ENCODE results near the gene CBX2. TPM values are rescaled to one million over a fixed set of nuclear protein-coding genes. Genes with fewer than 3 reads are reported as not detected.

CBX2 gene
- total RNA-seq, 2 experiments from 2014 or later: 2.5 to 3.1 TPM

GRCh38 chr17:79785900-79786810 is 8.2 kb downstream of the CBX2 start:
- DNase-seq: no peak
- H3K4me1 Mint-ChIP-seq (ENCODE audit: low read depth): peaks cover 2% of the 10 kb centered on the region
- H3K27me3 Mint-ChIP-seq: peaks cover 55% of the 10 kb centered on the region
- H3K27ac Mint-ChIP-seq: no peak overlapping the region
- no peaks in the 10 kb centered on the region for H3K9me3 Mint-ChIP-seq
- intact Hi-C loops (cut with micrococcal nuclease): no loop called here
- no peak overlapping the region for H3K4me3 Mint-ChIP-seq
- ChIA-PET CTCF (interaction anchor here (1.1 to 2.1 kb wide), 5 partner anchors 10 to 51 kb away, joined by 3 to 5 read pairs (median 3); no protein-coding TSS in a partner anchor), POLR2A (interaction anchor here (1.2 kb wide), 1 partner anchor 22 kb away, joined by 3 read pairs; no protein-coding TSS in a partner anchor)
- H3K36me3 Mint-ChIP-seq: no peaks in the 10 kb centered on the region

DNA sequence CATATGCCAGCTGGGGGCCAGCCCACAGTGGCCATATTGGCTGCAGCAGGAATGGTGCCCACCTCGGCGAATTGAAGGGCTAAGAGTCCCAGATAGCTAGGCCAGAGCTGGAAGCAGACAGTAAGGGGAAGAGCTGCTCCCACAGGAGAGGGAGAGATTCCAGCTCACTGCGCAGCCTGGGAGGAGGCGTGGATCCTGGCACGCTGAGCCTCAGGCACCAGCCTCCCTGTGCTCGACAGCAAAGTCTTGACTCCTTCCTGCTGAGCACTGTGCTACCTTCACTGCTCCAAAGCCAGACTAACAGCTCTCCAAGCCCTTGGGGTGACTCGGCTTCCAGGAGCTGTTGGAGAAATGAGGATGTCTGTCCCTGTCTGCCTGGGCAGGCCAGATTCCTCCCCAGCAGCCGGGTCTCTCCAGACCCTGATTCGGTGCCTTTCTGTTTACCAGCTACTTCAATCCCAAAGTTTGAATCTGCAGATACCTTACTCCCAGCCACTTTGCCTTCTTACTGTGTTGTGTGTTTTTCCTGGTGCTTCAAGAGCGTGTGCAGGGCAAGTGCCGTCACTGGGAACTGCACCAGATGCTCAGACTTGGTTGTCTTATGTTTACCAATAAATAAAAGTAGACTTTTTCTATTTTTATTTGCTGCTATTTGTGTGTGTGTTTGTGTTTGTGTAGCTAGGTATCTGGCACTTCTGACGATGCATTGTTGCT is 9.1 kb downstream of the CBX2 start:
- POLR2A ChIA-PET: interaction anchor here (1.2 kb wide), 1 partner anchor 21 kb away, joined by 3 read pairs; no protein-coding TSS in a partner anchor
- Mint-ChIP-seq H3K4me3 (no peak overlapping the region), H3K9me3 (no peaks in the 10 kb centered on the region), H3K4me1 (ENCODE audit: low read depth) (peaks cover 3% of the 10 kb centered on the region), H3K36me3 (no peaks in the 10 kb centered on the region), H3K27me3 (peaks cover 53% of the 10 kb centered on the region), H3K27ac (no peak overlapping the region)
- DNase-seq: no peak
- intact Hi-C loops (cut with micrococcal nuclease): no loop called here
- CTCF ChIA-PET: interaction anchor here (0.7 to 2.1 kb wide), 6 partner anchors 11 to 205 kb away, joined by 3 to 5 read pairs (median 3); no protein-coding TSS in a partner anchor

GRCh38 chr17:79788455-79788854 is 10.5 kb downstream of the CBX2 start:
- H3K27ac Mint-ChIP-seq: no peak overlapping the region
- H3K4me3 Mint-ChIP-seq: no peak overlapping the region
- CTCF ChIA-PET: interaction anchor here (0.8 to 2.2 kb wide), 12 partner anchors 10 to 219 kb away, joined by 3 to 12 read pairs (median 4); partner anchors contain the start of gene CBX4
- H3K36me3 Mint-ChIP-seq: no peaks in the 10 kb centered on the region
- peaks cover 47% of the 10 kb centered on the region for H3K27me3 Mint-ChIP-seq
- DNase-seq: no peak
- H3K9me3 Mint-ChIP-seq: no peaks in the 10 kb centered on the region
- POLR2A ChIA-PET: no interaction called here
- H3K4me1 Mint-ChIP-seq (ENCODE audit: low read depth): peaks cover 3% of the 10 kb centered on the region
- intact Hi-C loops (cut with micrococcal nuclease): no loop called here

DNA sequence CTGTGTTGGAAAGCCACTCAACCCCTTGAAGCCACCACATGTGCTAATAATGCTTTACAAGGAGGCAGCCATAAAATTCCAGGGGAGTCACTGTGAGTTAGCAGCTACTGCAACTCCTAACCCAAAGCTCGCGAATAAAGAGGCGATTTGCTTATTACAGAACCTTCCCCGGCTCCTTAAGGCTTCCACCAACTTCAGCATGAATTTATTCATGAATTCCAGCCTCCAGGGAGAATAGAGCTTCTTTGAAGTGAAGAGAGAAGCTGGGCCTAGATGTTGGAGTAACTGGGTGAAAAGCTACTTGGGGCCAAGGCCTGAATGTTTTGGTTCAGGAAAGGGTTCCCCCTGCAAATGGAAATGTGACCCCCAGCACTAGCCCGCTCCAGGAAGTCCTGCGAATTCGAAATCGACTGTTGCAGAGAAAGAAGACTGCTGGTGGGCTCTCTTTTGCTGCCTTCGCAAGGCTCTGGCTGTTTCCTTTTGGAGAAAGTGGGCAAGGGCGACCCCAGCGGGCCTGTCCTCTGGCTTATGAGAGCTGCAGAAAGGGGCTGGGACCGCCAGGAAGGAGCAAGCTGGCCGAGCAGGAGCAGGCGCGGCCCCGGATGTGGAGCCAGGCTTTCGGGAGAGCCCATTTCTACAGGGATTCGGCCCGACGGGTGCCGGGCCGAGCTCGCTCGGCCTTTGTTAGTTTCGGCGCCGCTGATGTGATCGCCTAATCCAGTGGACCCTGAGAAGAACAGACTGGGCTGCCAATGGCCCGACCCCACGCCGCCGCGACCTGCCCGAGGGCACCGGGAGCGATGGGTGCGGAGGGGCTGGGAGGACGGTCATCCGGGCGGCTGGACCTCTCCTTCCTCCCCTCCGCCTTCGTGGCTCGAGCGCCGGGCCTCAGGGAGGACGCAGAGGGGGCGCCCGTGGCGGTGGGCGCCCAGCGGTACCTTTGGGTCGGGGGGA is 11.3 kb downstream of the CBX2 start:
- no peak for DNase-seq
- POLR2A ChIA-PET: no interaction called here
- Mint-ChIP-seq H3K36me3 (no peaks in the 10 kb centered on the region), H3K27me3 (peaks cover 50% of the 10 kb centered on the region), H3K27ac (no peak overlapping the region), H3K9me3 (no peaks in the 10 kb centered on the region), H3K4me3 (no peak overlapping the region), H3K4me1 (ENCODE audit: low read depth) (peaks cover 3% of the 10 kb centered on the region)
- CTCF ChIA-PET: interaction anchor here (0.8 to 2.2 kb wide), 16 partner anchors 10 to 219 kb away, joined by 3 to 12 read pairs (median 4); partner anchors contain the start of gene CBX4
- intact Hi-C loops (cut with micrococcal nuclease): no loop called here

DNA sequence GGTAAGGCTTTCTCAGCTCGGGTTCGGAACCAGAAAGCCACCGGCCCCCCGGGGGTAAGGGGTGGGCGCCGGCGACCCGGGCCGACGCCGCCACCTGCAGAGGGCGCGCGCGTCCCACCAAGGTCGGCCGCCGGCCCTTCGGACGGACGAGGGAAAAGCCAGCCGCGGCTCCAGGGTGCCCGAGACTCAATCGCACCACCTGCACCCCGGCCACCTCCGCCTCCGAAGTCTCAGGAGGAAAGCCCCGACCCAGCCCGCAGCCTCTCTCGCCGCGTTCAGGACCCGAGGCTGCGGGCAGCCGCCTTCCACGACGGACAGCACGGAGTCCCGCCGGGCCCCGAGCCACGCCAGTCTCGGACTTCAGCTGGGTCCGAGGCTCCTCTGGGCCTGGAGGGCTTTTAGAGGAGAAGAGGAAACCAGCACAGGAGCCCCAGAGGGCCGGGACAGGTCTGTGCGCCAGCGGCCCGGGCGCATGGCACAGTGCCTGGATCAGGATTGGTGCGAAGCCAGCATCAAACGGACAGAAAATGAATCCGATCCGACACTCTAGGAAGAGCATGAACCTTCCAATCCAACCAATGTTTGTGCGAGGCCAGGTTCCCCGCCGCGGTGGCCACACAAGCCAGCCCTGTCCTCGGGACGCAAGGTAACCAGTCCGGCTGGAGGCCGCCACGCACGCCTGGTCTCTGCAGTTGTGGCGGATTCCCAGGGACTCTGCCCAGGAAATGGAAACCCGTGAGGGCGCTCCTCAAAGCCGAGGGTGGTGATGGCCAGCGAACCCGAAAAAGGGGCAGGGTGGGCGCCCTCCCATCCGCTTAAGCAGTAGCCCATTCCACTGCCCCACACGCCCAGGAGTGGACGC is 12.2 kb downstream of the CBX2 start:
- Mint-ChIP-seq H3K27ac (no peak overlapping the region), H3K36me3 (no peaks in the 10 kb centered on the region), H3K4me1 (ENCODE audit: low read depth) (peaks cover 3% of the 10 kb centered on the region), H3K27me3 (peaks cover 49% of the 10 kb centered on the region), H3K9me3 (no peaks in the 10 kb centered on the region), H3K4me3 (no peak overlapping the region)
- ChIA-PET CTCF (interaction anchor here (0.9 to 2.2 kb wide), 16 partner anchors 9 to 218 kb away, joined by 3 to 12 read pairs (median 4); partner anchors contain the start of gene CBX4), POLR2A (no interaction called here)
- intact Hi-C loops (cut with micrococcal nuclease): no loop called here
- DNase-seq: peak; percentile 41

- Mint-ChIP-seq H3K9me3 (no peaks in the 10 kb centered on the region), H3K27me3 (peaks cover 45% of the 10 kb centered on the region), H3K36me3 (no peaks in the 10 kb centered on the region), H3K27ac (no peak overlapping the region), H3K4me1 (ENCODE audit: low read depth) (peaks cover 6% of the 10 kb centered on the region), H3K4me3 (no peak overlapping the region)
- intact Hi-C loops (cut with micrococcal nuclease): no loop called here
- ChIA-PET POLR2A (interaction anchor here (0.6 kb wide), 1 partner anchor 49 kb away, joined by 3 read pairs; no protein-coding TSS in a partner anchor), CTCF (interaction anchor here (1.0 to 2.2 kb wide), 6 partner anchors 13 to 207 kb away, joined by 3 to 12 read pairs (median 4); partner anchors contain the start of genes CBX2 and CBX4)
- peak; percentile 23 for DNase-seq
These were observed 13.1 kb downstream of the CBX2 start for GRCh38 chr17:79790805-79791734.

- intact Hi-C loops (cut with micrococcal nuclease): no loop called here
- ChIA-PET POLR2A (no interaction called here), CTCF (interaction anchor here (0.8 to 2.7 kb wide), 4 partner anchors 13 to 47 kb away, joined by 3 to 9 read pairs (median 6); partner anchors contain the start of genes CBX2 and CBX4)
- no peak overlapping the region for H3K4me3 Mint-ChIP-seq
- DNase-seq: no peak
- no peak overlapping the region for H3K27ac Mint-ChIP-seq
- no peaks in the 10 kb centered on the region for H3K9me3 Mint-ChIP-seq
- peaks cover 39% of the 10 kb centered on the region for H3K27me3 Mint-ChIP-seq
- H3K36me3 Mint-ChIP-seq: no peaks in the 10 kb centered on the region
- H3K4me1 Mint-ChIP-seq (ENCODE audit: low read depth): peaks cover 10% of the 10 kb centered on the region
These were observed 13.8 kb downstream of the CBX2 start for GRCh38 chr17:79791735-79792161.

- peaks cover 36% of the 10 kb centered on the region for H3K27me3 Mint-ChIP-seq
- no peaks in the 10 kb centered on the region for H3K9me3 Mint-ChIP-seq
- peaks cover 10% of the 10 kb centered on the region for H3K4me1 Mint-ChIP-seq (ENCODE audit: low read depth)
- no peak overlapping the region for H3K27ac Mint-ChIP-seq
- DNase-seq: no peak
- intact Hi-C loops (cut with micrococcal nuclease): no loop called here
- POLR2A ChIA-PET: no interaction called here
- CTCF ChIA-PET: interaction anchor here (0.7 to 2.7 kb wide), 3 partner anchors 42 to 47 kb away, joined by 3 to 9 read pairs (median 5); partner anchors contain the start of gene CBX4
- H3K36me3 Mint-ChIP-seq: no peaks in the 10 kb centered on the region
- no peak overlapping the region for H3K4me3 Mint-ChIP-seq
These were observed 14.5 kb downstream of the CBX2 start for GRCh38 chr17:79792341-79792871.

GRCh38 chr17:79792984-79793923 is 15.3 kb downstream of the CBX2 start:
- no peak for DNase-seq
- Mint-ChIP-seq H3K4me1 (ENCODE audit: low read depth) (peaks cover 10% of the 10 kb centered on the region), H3K4me3 (no peak overlapping the region), H3K27ac (no peak overlapping the region), H3K27me3 (peaks cover 33% of the 10 kb centered on the region), H3K9me3 (no peaks in the 10 kb centered on the region), H3K36me3 (no peaks in the 10 kb centered on the region)
- intact Hi-C loops (cut with micrococcal nuclease): no loop called here
- POLR2A ChIA-PET: no interaction called here
- CTCF ChIA-PET: interaction anchor here (0.6 to 2.7 kb wide), 5 partner anchors 15 to 52 kb away, joined by 3 to 9 read pairs (median 3); partner anchors contain the start of gene CBX4

Measured in activated CD4-positive, alpha-beta memory T cell treated with anti-CD3 and anti-CD28 coated beads for 36 hours (primary cell).